SK-N-SH (cell line): ENCODE measurements around the gene THEMIS. TPM values are rescaled to one million over a fixed set of nuclear protein-coding genes. Genes with fewer than 3 reads are reported as not detected.

ENCODE experiments used
- CTCF ChIA-PET: fragments of 300-600, 350-600 bp; formaldehyde crosslinking; extraction: SDS; loops from one replicate; lab custom pipeline; 2021; lab: Yijun Ruan, JAX
- POLR2A ChIA-PET: fragments of 350-600 bp; sonication (Branson Sonifier 250); formaldehyde crosslinking; extraction: SDS; loops from one replicate; lab custom pipeline; 2020; ENCODE audit warnings: antibody characterized with exemption, inconsistent platforms; lab: Yijun Ruan, JAX
- DNase-seq: peaks from one replicate; pipeline ENCODE4 v3.0.0; 2012
- H2AFZ ChIP-seq: fragments of 200-600 bp; sonication (generic); 2 replicates; pipeline ENCODE4 v1.8.1; 2016; ENCODE audit warnings: antibody characterized with exemption, mild to moderate bottlenecking, low read depth
- H3F3A ChIP-seq: fragments of 200-600 bp; sonication (generic); replicated peaks from 2 replicates; pipeline ENCODE3; 2016; ENCODE audit warnings: antibody characterized with exemption, mild to moderate bottlenecking; ENCODE audit not compliant: insufficient read depth
- H3K27ac ChIP-seq, 2 experiments: fragments of 200-500 bp in 1 of 2; fragments of 200-600 bp in 1 of 2; sonication (Bioruptor generic) in 1 of 2; sonication (generic), shearing (Covaris generic) in 1 of 2; 2 replicates each; pipeline versions ENCODE4 v1.5.1 to v1.6.1; 2014 to 2016; ENCODE audit warnings: low read depth in 2 of 2, inconsistent platforms in 1 of 2, low read length in 1 of 2, mild to moderate bottlenecking in 1 of 2, mixed read lengths in 1 of 2
- H3K27me3 ChIP-seq: fragments of 200-600 bp; sonication (generic), shearing (Covaris generic); 2 replicates; pipeline ENCODE4 v1.6.1; 2016; ENCODE audit warnings: mixed run types; ENCODE audit not compliant: insufficient read depth
- H3K36me3 ChIP-seq, 2 experiments: fragments of 200-500 bp in 1 of 2; fragments of 200-600 bp in 1 of 2; sonication (Bioruptor generic) in 1 of 2; sonication (generic) in 1 of 2; replicated peaks in 1 of 2; 2 replicates each; pipeline versions ENCODE3 to v1.5.1; 2014 to 2016; ENCODE audit warnings: low read length in 1 of 2, mild to moderate bottlenecking in 1 of 2; ENCODE audit not compliant: insufficient read depth in 2 of 2, control insufficient read depth in 1 of 2
- H3K4me1 ChIP-seq, 2 experiments: fragments of 200-500 bp in 1 of 2; fragments of 200-600 bp in 1 of 2; sonication (Bioruptor generic) in 1 of 2; sonication (generic), shearing (Covaris generic) in 1 of 2; 2 replicates each; pipeline versions ENCODE4 v1.5.1 to v1.6.1; 2014 to 2016; ENCODE audit warnings: low read depth in 1 of 2, low read length in 1 of 2, mixed run types in 1 of 2; ENCODE audit not compliant: insufficient read depth in 2 of 2, control insufficient read depth in 1 of 2
- H3K4me2 ChIP-seq: fragments of 200-600 bp; sonication (generic), shearing (Covaris generic); 2 replicates; pipeline ENCODE4 v1.6.1; 2017; ENCODE audit warnings: mixed run types
- H3K4me3 ChIP-seq, 2 experiments: fragments of 200-500 bp in 1 of 2; fragments of 200-600 bp in 1 of 2; sonication (Bioruptor generic) in 1 of 2; sonication (generic), shearing (Covaris generic) in 1 of 2; 2 replicates each; pipeline versions ENCODE4 v1.5.1 to v1.8.1; 2014 to 2016; ENCODE audit warnings: low read depth in 2 of 2, inconsistent platforms in 1 of 2, low read length in 1 of 2, mild to moderate bottlenecking in 1 of 2, mixed read lengths in 1 of 2, moderate library complexity in 1 of 2
- H3K79me2 ChIP-seq: fragments of 200-600 bp; sonication (generic); 2 replicates; pipeline ENCODE4 v1.8.1; 2017; ENCODE audit warnings: mild to moderate bottlenecking; ENCODE audit not compliant: insufficient read depth
- H3K9ac ChIP-seq: fragments of 200-600 bp; sonication (generic); 2 replicates; pipeline ENCODE4 v1.6.1; 2017; ENCODE audit warnings: mixed run types
- H3K9me2 ChIP-seq: fragments of 200-600 bp; sonication (generic); 2 replicates; pipeline ENCODE4 v1.6.1; 2017; ENCODE audit warnings: mixed run types
- H3K9me3 ChIP-seq: fragments of 200-600 bp; sonication (generic); 2 replicates; pipeline ENCODE4 v1.6.1; 2017; ENCODE audit warnings: mixed run types, mild to moderate bottlenecking, moderate library complexity
- H4K20me1 ChIP-seq: fragments of 200-600 bp; sonication (generic); 2 replicates; pipeline ENCODE4 v1.6.1; 2017; ENCODE audit warnings: mild to moderate bottlenecking, mixed run types; ENCODE audit not compliant: insufficient read depth
- CTCF ChIP-seq: fragments of 200-600 bp; sonication (generic); IDR thresholded peaks from 2 replicates; pipeline ENCODE4 v1.6.1; 2017; ENCODE audit warnings: antibody characterized with exemption, mild to moderate bottlenecking, moderate library complexity
- FOSL2 ChIP-seq: IDR thresholded peaks from 2 replicates; pipeline ENCODE4 v1.4.0; 2012; ENCODE audit warnings: low read depth, mild to moderate bottlenecking, moderate library complexity, borderline replicate concordance
- JUND ChIP-seq: IDR thresholded peaks from 2 replicates; pipeline ENCODE4 v1.4.0; 2012
- MAX ChIP-seq: IDR thresholded peaks from 2 replicates; pipeline ENCODE4 v1.4.0; 2012; ENCODE audit warnings: low read depth
- NFIC ChIP-seq: IDR thresholded peaks from 2 replicates; pipeline ENCODE4 v1.4.0; 2012; ENCODE audit warnings: borderline replicate concordance
- NRF1 ChIP-seq: IDR thresholded peaks from 2 replicates; pipeline ENCODE4 v1.6.1; 2012; ENCODE audit warnings: low read depth, mild to moderate bottlenecking, low read length
- PBX3 ChIP-seq: IDR thresholded peaks from 2 replicates; pipeline ENCODE4; 2012
- RAD21 ChIP-seq: IDR thresholded peaks from 2 replicates; pipeline ENCODE4 v1.6.1; 2012; ENCODE audit warnings: mild to moderate bottlenecking, low read length
- REST ChIP-seq: IDR thresholded peaks from 2 replicates; pipeline ENCODE4 v1.6.1; 2012; ENCODE audit warnings: mild to moderate bottlenecking, low read depth, low read length, moderate library complexity
- TCF12 ChIP-seq: IDR thresholded peaks from 2 replicates; pipeline ENCODE4 v1.4.0; 2012
- TEAD4 ChIP-seq: IDR thresholded peaks from 2 replicates; pipeline ENCODE4 v1.4.0; 2012; ENCODE audit warnings: mild to moderate bottlenecking, borderline replicate concordance; ENCODE audit not compliant: insufficient read depth
- USF2 ChIP-seq: fragments of 150-350 bp; IDR thresholded peaks from 2 replicates; pipeline ENCODE4 v1.6.1; 2017; ENCODE audit warnings: antibody characterized with exemption, low read length, low read depth, borderline replicate concordance
- YY1 ChIP-seq: IDR thresholded peaks from 2 replicates; pipeline ENCODE4 v1.4.0; 2012; ENCODE audit warnings: low read depth, mild to moderate bottlenecking
- WGBS: methylation state at CpG from one replicate; pipeline ENCODE4 v1.1.6; 2017; ENCODE audit warnings: low lambda C conversion rate; 5-methylcytosine and 5-hydroxymethylcytosine counted together
- polyA plus RNA-seq, 3 experiments: library from polyadenylated mRNA; depleted of rRNA; stranded (reverse); fragments of >200 nt; gene quantifications; 2 replicates each; pipeline ENCODE4 v1.2.3, GENCODE V29; 2012

The THEMIS gene
- polyA plus RNA-seq, 1 of the 3 experiments (the other 2 are of a cell fraction) = not detected

- Histone ChIP-seq H3K9ac (no peak overlapping the region), H4K20me1 (no peaks in the 10 kb centered on the region), H3K4me2 (no peak overlapping the region), H3K9me2 (0 out of 2 replicates have a peak, but pooled peaks cover 4% of the 10 kb centered on the region), H3K27ac (no peak overlapping the region), H3K36me3 (no peaks in the 10 kb centered on the region), H3K4me1 (no peaks in the 10 kb centered on the region), H3K4me3 (no peak overlapping the region), H3K79me2 (no peaks in the 10 kb centered on the region), H3K27me3 (no peaks in the 10 kb centered on the region)
- 59% methylated on average over 8 of the region's 8 CpGs for WGBS
- POLR2A ChIA-PET = no interaction called here
- DNase-seq = no peak
- TF ChIP-seq CTCF (no peak), REST (no peak), FOSL2 (no peak), MAX (no peak), TCF12 (no peak), YY1 (no peak), JUND (no peak), NRF1 (no peak), PBX3 (no peak), USF2 (no peak), TEAD4 (no peak), NFIC (no peak), RAD21 (no peak)
- TF ChIP-seq, all 33 proteins: peak for 0
- Histone ChIP-seq H3K9me3 (no peaks in the 10 kb centered on the region), H3F3A (no peaks in the 10 kb centered on the region), H2AFZ (no peak overlapping the region)
- CTCF ChIA-PET = no interaction called here
These were observed 2.1 kb upstream of the THEMIS start for GRCh38 chr6:127902933-127903332.
